ENCODE data around the gene RNF17. TPM values are rescaled to one million over a fixed set of nuclear protein-coding genes. Genes with fewer than 3 reads are reported as not detected.

RNF17 gene
- total and polyA plus RNA-seq, 4 donors, result 0.08 to 0.14 TPM; not detected in 2

DNA sequence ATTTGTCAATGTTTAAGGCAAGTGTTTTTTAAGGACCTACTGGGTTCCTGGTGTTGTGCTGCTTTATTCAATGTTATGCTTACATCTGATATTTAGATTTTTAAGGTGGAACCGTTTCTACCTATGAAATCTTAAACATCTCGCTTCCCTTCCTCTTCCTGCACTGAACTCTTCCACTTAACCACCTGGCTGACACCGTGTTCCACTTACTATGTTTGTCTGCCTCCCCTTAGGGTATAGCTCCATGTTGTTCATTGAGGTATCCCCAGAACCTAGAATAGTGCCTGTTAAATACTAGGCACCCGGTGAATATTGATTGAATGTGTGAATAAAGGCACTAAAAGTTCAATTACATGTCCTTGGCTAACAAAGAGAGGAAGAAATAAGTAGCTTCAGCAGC is 104.9 kb downstream of the RNF17 start:
- no peaks in the 10 kb centered on the region for H3K9me3 ChIP-seq (ENCODE audit: control insufficient read depth in 4 of 4, low read length in 3 of 4)
- H3K36me3 ChIP-seq (ENCODE audit: control insufficient read depth in 4 of 4, insufficient read depth in 3 of 4, low read depth in 1 of 4, low read length in 3 of 4), result no peaks in the 10 kb centered on the region
- 49% methylated on average over 4 of the region's 4 CpGs for WGBS
- H3K27me3 ChIP-seq (ENCODE audit: control insufficient read depth in 4 of 4, insufficient read depth in 4 of 4, low read length in 3 of 4), result no peaks in the 10 kb centered on the region
- H3K4me1 ChIP-seq (ENCODE audit: control insufficient read depth in 4 of 4, insufficient read depth in 4 of 4, low read length in 3 of 4), result no peaks in the 10 kb centered on the region
- TF ChIP-seq GABPA (IDR thresholded peaks at IDR 0.05 in 1 of 2, conservative IDR thresholded peaks at IDR 0.05 in 1 of 2) (no peak), FOXA2 (IDR thresholded peaks at IDR 0.05) (no peak), TAF1 (conservative IDR thresholded peaks at IDR 0.05) (no peak), FOXA1 (IDR thresholded peaks at IDR 0.05) (no peak), EGR1 (IDR thresholded peaks at IDR 0.05; ENCODE audit: low read depth in 2 of 2) (no peak), YY1 (IDR thresholded peaks at IDR 0.05) (no peak), RAD21 (IDR thresholded peaks at IDR 0.05) (no peak), HNF4A (conservative IDR thresholded peaks at IDR 0.05) (no peak), MAX (IDR thresholded peaks at IDR 0.05) (no peak), RXRA (IDR thresholded peaks at IDR 0.05) (no peak), JUND (IDR thresholded peaks at IDR 0.05) (no peak)
- TF ChIP-seq, protein P1, sequence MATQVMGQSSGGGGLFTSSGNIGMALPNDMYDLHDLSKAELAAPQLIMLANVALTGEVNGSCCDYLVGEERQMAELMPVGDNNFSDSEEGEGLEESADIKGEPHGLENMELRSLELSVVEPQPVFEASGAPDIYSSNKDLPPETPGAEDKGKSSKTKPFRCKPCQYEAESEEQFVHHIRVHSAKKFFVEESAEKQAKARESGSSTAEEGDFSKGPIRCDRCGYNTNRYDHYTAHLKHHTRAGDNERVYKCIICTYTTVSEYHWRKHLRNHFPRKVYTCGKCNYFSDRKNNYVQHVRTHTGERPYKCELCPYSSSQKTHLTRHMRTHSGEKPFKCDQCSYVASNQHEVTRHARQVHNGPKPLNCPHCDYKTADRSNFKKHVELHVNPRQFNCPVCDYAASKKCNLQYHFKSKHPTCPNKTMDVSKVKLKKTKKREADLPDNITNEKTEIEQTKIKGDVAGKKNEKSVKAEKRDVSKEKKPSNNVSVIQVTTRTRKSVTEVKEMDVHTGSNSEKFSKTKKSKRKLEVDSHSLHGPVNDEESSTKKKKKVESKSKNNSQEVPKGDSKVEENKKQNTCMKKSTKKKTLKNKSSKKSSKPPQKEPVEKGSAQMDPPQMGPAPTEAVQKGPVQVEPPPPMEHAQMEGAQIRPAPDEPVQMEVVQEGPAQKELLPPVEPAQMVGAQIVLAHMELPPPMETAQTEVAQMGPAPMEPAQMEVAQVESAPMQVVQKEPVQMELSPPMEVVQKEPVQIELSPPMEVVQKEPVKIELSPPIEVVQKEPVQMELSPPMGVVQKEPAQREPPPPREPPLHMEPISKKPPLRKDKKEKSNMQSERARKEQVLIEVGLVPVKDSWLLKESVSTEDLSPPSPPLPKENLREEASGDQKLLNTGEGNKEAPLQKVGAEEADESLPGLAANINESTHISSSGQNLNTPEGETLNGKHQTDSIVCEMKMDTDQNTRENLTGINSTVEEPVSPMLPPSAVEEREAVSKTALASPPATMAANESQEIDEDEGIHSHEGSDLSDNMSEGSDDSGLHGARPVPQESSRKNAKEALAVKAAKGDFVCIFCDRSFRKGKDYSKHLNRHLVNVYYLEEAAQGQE (IDR thresholded peaks at IDR 0.05), result no peak
- TF ChIP-seq, protein P2, sequence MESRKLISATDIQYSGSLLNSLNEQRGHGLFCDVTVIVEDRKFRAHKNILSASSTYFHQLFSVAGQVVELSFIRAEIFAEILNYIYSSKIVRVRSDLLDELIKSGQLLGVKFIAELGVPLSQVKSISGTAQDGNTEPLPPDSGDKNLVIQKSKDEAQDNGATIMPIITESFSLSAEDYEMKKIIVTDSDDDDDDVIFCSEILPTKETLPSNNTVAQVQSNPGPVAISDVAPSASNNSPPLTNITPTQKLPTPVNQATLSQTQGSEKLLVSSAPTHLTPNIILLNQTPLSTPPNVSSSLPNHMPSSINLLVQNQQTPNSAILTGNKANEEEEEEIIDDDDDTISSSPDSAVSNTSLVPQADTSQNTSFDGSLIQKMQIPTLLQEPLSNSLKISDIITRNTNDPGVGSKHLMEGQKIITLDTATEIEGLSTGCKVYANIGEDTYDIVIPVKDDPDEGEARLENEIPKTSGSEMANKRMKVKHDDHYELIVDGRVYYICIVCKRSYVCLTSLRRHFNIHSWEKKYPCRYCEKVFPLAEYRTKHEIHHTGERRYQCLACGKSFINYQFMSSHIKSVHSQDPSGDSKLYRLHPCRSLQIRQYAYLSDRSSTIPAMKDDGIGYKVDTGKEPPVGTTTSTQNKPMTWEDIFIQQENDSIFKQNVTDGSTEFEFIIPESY (IDR thresholded peaks at IDR 0.05), result no peak
- H3K9ac ChIP-seq (ENCODE audit: low read depth in 1 of 2, low read length in 2 of 2), result no peak overlapping the region
- no peak overlapping the region for H3K27ac ChIP-seq (ENCODE audit: low read depth in 1 of 2, low read length in 2 of 2)
- DNase-seq (ENCODE audit: low spot score), result no peak
- H3K4me3 ChIP-seq (ENCODE audit: low read depth in 1 of 3, low read length in 3 of 3), result no peak overlapping the region

GRCh38 chr13:24870380-24870760 is 106.4 kb downstream of the RNF17 start:
- H3K27me3 ChIP-seq (ENCODE audit: control insufficient read depth in 4 of 4, insufficient read depth in 4 of 4, low read length in 3 of 4), result no peaks in the 10 kb centered on the region
- H3K27ac ChIP-seq (ENCODE audit: low read depth in 1 of 2, low read length in 2 of 2), result no peak overlapping the region
- DNase-seq (ENCODE audit: low spot score), result no peak
- no peaks in the 10 kb centered on the region for H3K9me3 ChIP-seq (ENCODE audit: control insufficient read depth in 4 of 4, low read length in 3 of 4)
- no peaks in the 10 kb centered on the region for H3K36me3 ChIP-seq (ENCODE audit: control insufficient read depth in 4 of 4, insufficient read depth in 3 of 4, low read depth in 1 of 4, low read length in 3 of 4)
- no peaks in the 10 kb centered on the region for H3K4me1 ChIP-seq (ENCODE audit: control insufficient read depth in 4 of 4, insufficient read depth in 4 of 4, low read length in 3 of 4)
- H3K9ac ChIP-seq (ENCODE audit: low read depth in 1 of 2, low read length in 2 of 2), result no peak overlapping the region
- WGBS, result 81% methylated on average over 6 of the region's 6 CpGs
- no peak overlapping the region for H3K4me3 ChIP-seq (ENCODE audit: low read depth in 1 of 3, low read length in 3 of 3)
- TF ChIP-seq HNF4A (conservative IDR thresholded peaks at IDR 0.05) (no peak), CTCF (IDR thresholded peaks at IDR 0.05; ENCODE audit: low read depth, low read length, missing input control) (no peak)
